Putamen (tissue), 1 donor: ENCODE results near the gene SNURF.
"Not testable (repeated sequence)": the region's sequence is repeated elsewhere in the genome, so short reads cannot be mapped to it uniquely, and the experiment has no call there.

Experiments
- DNase-seq: peaks from one replicate; pipeline ENCODE4 v3.0.0-alpha.2; 2016; ENCODE audit warnings: low spot score

SNURF gene

GRCh38 chr15:24971052-24971451 lies 16.3 kb downstream of the SNURF start:
- DNase-seq = no peak

- no peak for DNase-seq
Observed at GRCh38 chr15:24971772-24972171, 17.0 kb downstream of the SNURF start.

- not testable (repeated sequence) for DNase-seq
Observed at GRCh38 chr15:24972707-24973106, 17.9 kb downstream of the SNURF start.

GRCh38 chr15:24976932-24977331 lies 22.1 kb downstream of the SNURF start:
- no peak for DNase-seq

GRCh38 chr15:24977686-24978085 lies 22.9 kb downstream of the SNURF start:
- no peak for DNase-seq

GRCh38 chr15:24985224-24985623 lies 30.4 kb downstream of the SNURF start:
- no peak for DNase-seq

- DNase-seq = no peak
Observed at GRCh38 chr15:24986653-24987052, 31.9 kb downstream of the SNURF start.
